ENCODE data around the gene SSTR3.

- TF ChIP-seq CTCF (IDR thresholded peaks at IDR 0.05; ENCODE audit: insufficient read depth, low read length, poor library complexity, severe bottlenecking): no peak
- no peak for TF ChIP-seq EZH2phosphoT487 (conservative IDR thresholded peaks at IDR 0.05; ENCODE audit: low read length)
Measured at GRCh38 chr22:37206118-37206840, 6.0 kb downstream of the SSTR3 start.
